GM10266 (cell line): ENCODE data around the gene TGFA.

Experiments
- DNase-seq: peaks from one replicate; pipeline ENCODE4 v3.0.0; 2012; ENCODE audit errors: extremely low spot score
- TF ChIP-seq, protein P1 (sequence below): IDR thresholded peaks from 2 replicates; pipeline ENCODE4 v1.5.1; 2012; ENCODE audit warnings: mild to moderate bottlenecking, low read depth; ENCODE audit not compliant: control insufficient read depth, insufficient read depth; ENCODE audit errors: missing control alignments

The TGFA gene

DNA sequence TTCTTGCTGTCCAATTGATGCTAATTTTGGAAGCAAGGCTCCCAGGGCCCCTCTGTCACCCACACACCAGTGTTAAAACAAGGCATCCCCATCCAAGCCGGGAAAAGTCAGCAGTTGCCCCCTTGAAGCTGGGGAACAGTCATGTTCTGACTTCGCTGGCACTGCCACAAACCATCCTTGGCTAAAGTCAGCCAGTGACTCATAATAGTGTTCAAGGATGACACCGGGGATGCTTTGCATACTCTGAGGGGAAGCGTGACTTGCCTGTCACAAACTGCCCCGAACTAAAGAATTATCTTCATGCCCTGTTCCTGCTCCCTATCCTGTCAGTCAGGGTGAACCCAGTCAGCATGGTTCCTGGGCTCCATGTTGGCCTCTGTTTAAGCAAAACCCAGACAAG is 37.0 kb downstream of the TGFA start:
- TF ChIP-seq, protein P1, sequence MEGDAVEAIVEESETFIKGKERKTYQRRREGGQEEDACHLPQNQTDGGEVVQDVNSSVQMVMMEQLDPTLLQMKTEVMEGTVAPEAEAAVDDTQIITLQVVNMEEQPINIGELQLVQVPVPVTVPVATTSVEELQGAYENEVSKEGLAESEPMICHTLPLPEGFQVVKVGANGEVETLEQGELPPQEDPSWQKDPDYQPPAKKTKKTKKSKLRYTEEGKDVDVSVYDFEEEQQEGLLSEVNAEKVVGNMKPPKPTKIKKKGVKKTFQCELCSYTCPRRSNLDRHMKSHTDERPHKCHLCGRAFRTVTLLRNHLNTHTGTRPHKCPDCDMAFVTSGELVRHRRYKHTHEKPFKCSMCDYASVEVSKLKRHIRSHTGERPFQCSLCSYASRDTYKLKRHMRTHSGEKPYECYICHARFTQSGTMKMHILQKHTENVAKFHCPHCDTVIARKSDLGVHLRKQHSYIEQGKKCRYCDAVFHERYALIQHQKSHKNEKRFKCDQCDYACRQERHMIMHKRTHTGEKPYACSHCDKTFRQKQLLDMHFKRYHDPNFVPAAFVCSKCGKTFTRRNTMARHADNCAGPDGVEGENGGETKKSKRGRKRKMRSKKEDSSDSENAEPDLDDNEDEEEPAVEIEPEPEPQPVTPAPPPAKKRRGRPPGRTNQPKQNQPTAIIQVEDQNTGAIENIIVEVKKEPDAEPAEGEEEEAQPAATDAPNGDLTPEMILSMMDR: no peak
- peak; percentile 39 for DNase-seq

DNA sequence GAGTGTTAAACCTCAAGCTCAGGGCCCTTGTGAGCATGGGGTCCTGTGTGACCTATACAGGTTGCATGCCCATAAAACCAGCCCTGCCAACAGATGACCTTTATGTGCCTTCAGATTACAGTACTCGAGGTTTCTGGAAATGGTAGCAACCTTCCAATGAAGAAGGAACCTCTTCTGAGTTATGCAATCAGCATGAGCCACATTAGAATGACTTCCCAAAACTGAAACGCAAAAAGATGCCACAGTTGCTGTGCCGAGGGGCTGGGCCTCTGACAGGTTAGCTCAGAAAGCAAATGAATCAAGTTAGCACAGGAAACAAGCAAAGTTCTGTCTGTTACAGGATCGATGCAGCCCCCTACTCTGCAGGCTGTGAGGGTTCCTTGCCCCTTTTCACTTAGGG is 37.7 kb downstream of the TGFA start:
- TF ChIP-seq, protein P1: no peak
- DNase-seq: no peak

DNA sequence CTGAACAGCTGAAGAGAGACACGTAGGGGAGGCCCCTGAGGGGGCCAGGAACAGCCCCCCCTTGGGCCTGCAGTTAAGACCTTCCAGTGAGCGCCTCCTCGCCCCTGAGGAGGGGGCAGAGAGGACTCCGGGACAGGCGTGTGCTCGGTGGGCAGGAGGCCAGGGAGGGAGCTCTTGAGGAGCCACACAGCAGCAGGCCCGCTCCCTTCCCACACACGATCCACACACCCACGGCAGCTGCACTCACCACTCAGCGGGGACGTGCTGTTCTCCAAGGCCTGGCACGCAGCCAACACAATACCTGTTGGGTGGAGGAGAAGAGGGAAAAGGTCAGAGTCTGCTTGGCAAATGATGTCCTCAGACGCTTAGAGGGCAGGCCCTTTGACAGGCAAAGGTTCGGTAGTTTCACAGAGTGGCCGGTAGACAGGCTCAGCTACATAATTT is 39.0 kb downstream of the TGFA start:
- TF ChIP-seq, protein P1: no peak
- DNase-seq: no peak

GRCh38 chr2:70513738-70514137 is 39.9 kb downstream of the TGFA start:
- TF ChIP-seq, protein P1: no peak
- no peak for DNase-seq

DNA sequence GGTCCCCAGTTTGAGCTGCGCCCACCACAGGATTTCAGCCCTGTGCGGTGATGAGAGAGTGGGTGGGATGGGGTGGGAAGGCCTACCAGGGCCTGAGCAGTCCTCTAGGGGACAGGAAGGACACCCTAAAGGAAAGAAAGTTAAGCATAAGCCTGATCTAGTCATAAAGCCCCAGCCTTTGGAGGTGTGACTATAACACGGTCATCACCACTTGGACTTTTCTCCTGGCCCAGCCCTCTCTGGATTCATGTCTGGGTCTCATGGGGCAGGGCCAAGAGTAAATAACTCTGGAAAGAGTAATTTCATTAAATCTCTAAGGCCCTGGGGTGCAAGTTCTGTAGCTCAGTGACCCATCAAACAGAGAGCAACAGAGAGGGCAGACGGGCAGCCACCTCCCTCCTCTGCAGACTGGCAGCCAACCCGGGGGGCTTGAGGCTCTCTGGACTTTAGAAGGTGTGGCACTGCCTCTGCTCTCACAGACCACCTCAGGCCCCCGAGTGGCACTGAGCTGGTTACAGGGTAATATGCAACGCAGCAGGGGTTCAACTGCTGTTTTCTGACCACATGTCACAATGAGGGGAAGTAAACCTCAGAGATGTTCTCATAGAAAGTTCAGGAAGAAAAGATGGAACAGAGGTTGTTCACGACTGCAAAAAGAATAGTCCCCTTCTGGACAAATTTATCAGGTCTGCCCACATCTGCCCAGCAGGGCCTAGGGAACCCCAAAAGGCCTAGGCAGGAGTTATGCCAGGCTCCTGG is 41.5 kb downstream of the TGFA start:
- no peak for DNase-seq
- TF ChIP-seq, protein P1: no peak

- DNase-seq: no peak
- TF ChIP-seq, protein P1: no peak
Observed at GRCh38 chr2:70510313-70510712, 43.3 kb downstream of the TGFA start.

- TF ChIP-seq, protein P1: no peak
- DNase-seq: no peak
Observed at GRCh38 chr2:70509565-70509964, 44.1 kb downstream of the TGFA start.
